ENCODE results near the gene PCNX2. TPM values are rescaled to one million over a fixed set of nuclear protein-coding genes. Genes with fewer than 3 reads are reported as not detected.

PCNX2 gene
- total and polyA plus RNA-seq, 4 donors, result 2.0 to 15.1 (median 6.4) TPM

DNA sequence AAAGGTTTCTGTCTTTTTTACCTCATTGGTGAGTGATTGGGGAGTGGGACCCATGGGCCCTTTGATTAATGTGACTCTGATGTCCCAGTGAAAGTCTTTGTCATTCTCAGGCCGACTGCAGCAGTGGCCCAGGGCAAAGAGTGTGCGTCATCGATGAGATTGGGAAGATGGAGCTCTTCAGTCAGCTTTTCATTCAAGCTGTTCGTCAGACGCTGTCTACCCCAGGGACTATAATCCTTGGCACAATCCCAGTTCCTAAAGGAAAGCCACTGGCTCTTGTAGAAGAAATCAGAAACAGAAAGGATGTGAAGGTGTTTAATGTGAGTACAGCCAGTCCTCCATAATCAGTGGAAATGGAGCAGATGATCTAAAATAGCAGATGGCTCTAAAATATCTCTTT is 325.7 kb downstream of the PCNX2 start:
- TF ChIP-seq, protein P1, sequence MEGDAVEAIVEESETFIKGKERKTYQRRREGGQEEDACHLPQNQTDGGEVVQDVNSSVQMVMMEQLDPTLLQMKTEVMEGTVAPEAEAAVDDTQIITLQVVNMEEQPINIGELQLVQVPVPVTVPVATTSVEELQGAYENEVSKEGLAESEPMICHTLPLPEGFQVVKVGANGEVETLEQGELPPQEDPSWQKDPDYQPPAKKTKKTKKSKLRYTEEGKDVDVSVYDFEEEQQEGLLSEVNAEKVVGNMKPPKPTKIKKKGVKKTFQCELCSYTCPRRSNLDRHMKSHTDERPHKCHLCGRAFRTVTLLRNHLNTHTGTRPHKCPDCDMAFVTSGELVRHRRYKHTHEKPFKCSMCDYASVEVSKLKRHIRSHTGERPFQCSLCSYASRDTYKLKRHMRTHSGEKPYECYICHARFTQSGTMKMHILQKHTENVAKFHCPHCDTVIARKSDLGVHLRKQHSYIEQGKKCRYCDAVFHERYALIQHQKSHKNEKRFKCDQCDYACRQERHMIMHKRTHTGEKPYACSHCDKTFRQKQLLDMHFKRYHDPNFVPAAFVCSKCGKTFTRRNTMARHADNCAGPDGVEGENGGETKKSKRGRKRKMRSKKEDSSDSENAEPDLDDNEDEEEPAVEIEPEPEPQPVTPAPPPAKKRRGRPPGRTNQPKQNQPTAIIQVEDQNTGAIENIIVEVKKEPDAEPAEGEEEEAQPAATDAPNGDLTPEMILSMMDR (IDR thresholded peaks at IDR 0.05; ENCODE audit: control extremely low read depth, extremely low read depth), result no peak
- 91 to 93% methylated on average over 5 of the region's 5 CpGs for WGBS, 2 donors
- Histone ChIP-seq H3K9ac (ENCODE audit: insufficient read depth in 1 of 2, low read length in 2 of 2) (no peak overlapping the region), H3K27me3 (ENCODE audit: control insufficient read depth in 3 of 3, insufficient read depth in 3 of 3, low read length in 2 of 3) (no peaks in the 10 kb centered on the region), H3K27ac (ENCODE audit: low read depth in 1 of 2, low read length in 1 of 2) (no peak overlapping the region), H3K4me1 (ENCODE audit: control insufficient read depth in 5 of 5, insufficient read depth in 5 of 5, low read length in 5 of 5) (peaks cover 0 to 4% (median 0%) of the 10 kb centered on the region in 5 donors), H3K4me3 (no peak overlapping the region), H3K9me3 (ENCODE audit: control insufficient read depth in 4 of 4, insufficient read depth in 3 of 4, low read length in 3 of 4) (peaks cover 0 to 8% (median 0%) of the 10 kb centered on the region in 4 donors), H3K36me3 (ENCODE audit: control insufficient read depth in 4 of 4, insufficient read depth in 4 of 4, low read length in 4 of 4) (peaks cover 14 to 42% (median 26%) of the 10 kb centered on the region in 4 donors)
- ATAC-seq (ENCODE audit: insufficient read depth, low FRiP score) (no peak), DNase-seq (no peak)

DNA sequence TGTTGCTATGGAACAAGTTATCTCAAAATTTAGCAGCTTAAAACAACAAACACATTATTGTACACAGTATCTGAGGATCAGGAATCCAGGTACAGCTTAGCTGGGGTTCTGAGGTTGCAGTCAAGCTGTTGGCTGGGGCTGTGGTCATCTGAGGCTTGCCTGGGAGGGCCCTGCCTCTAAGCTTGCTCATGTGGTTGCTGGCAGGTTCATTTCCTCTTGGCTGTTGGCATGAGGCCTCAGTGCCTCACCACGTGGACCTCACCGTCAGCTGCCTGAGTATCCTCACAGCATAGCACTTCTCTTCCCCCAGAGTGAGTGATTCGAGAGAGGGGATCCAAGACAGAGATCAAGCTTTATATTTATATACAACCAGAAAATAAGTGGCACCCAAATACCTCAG is 326.6 kb downstream of the PCNX2 start:
- no peak for DNase-seq
- H3K4me3 ChIP-seq, result no peak overlapping the region
- peaks cover 0 to 6% (median 4%) of the 10 kb centered on the region in 5 donors for H3K4me1 ChIP-seq (ENCODE audit: control insufficient read depth in 5 of 5, insufficient read depth in 5 of 5, low read length in 5 of 5)
- TF ChIP-seq, protein P1 (IDR thresholded peaks at IDR 0.05; ENCODE audit: control extremely low read depth, extremely low read depth), result no peak
- H3K9me3 ChIP-seq (ENCODE audit: control insufficient read depth in 4 of 4, insufficient read depth in 3 of 4, low read length in 3 of 4), result peaks cover 0 to 5% (median 0%) of the 10 kb centered on the region in 4 donors
- no peak for ATAC-seq (ENCODE audit: insufficient read depth, low FRiP score)
- 24 to 45% methylated on average over 3 of the region's 3 CpGs for WGBS, 2 donors
- H3K27ac ChIP-seq (ENCODE audit: low read depth in 1 of 2, low read length in 1 of 2), result no peak overlapping the region
- peaks cover 14 to 42% (median 24%) of the 10 kb centered on the region in 4 donors for H3K36me3 ChIP-seq (ENCODE audit: control insufficient read depth in 4 of 4, insufficient read depth in 4 of 4, low read length in 4 of 4)
- no peak overlapping the region for H3K9ac ChIP-seq (ENCODE audit: insufficient read depth in 1 of 2, low read length in 2 of 2)
- H3K27me3 ChIP-seq (ENCODE audit: control insufficient read depth in 3 of 3, insufficient read depth in 3 of 3, low read length in 2 of 3), result no peaks in the 10 kb centered on the region

DNA sequence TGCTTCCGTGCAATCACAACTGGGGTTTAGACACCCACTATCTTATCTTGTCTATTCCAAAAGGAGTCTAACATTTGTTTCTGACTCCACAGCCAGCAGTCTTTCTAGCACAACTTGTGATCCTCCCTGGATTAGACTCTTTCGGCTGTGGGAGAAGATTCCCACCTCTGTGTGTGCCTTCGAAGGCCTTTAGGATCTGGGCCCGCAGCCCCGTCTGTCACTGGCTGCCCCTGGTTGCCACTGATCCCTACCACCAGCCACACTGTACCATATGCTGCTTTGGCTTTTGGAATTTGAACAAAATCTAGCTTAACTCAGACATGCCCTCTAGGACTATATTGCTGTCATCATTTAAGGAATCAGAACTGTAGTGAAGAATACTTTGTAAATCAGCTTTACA is 327.1 kb downstream of the PCNX2 start:
- H3K9me3 ChIP-seq (ENCODE audit: control insufficient read depth in 4 of 4, insufficient read depth in 3 of 4, low read length in 3 of 4), result peaks cover 0 to 1% (median 0%) of the 10 kb centered on the region in 4 donors
- peaks cover 14 to 42% (median 21%) of the 10 kb centered on the region in 4 donors for H3K36me3 ChIP-seq (ENCODE audit: control insufficient read depth in 4 of 4, insufficient read depth in 4 of 4, low read length in 4 of 4)
- no peak overlapping the region for H3K4me3 ChIP-seq
- H3K27me3 ChIP-seq (ENCODE audit: control insufficient read depth in 3 of 3, insufficient read depth in 3 of 3, low read length in 2 of 3), result no peaks in the 10 kb centered on the region
- no peak overlapping the region for H3K27ac ChIP-seq (ENCODE audit: low read depth in 1 of 2, low read length in 1 of 2)
- no peak overlapping the region for H3K9ac ChIP-seq (ENCODE audit: insufficient read depth in 1 of 2, low read length in 2 of 2)
- TF ChIP-seq, protein P1 (IDR thresholded peaks at IDR 0.05; ENCODE audit: control extremely low read depth, extremely low read depth), result no peak
- WGBS, 2 donors, result 88 to 95% methylated on average over 5 of the region's 5 CpGs
- H3K4me1 ChIP-seq (ENCODE audit: control insufficient read depth in 5 of 5, insufficient read depth in 5 of 5, low read length in 5 of 5), result peaks cover 1 to 10% (median 9%) of the 10 kb centered on the region in 5 donors
- DNase-seq (no peak), ATAC-seq (ENCODE audit: insufficient read depth, low FRiP score) (no peak)

DNA sequence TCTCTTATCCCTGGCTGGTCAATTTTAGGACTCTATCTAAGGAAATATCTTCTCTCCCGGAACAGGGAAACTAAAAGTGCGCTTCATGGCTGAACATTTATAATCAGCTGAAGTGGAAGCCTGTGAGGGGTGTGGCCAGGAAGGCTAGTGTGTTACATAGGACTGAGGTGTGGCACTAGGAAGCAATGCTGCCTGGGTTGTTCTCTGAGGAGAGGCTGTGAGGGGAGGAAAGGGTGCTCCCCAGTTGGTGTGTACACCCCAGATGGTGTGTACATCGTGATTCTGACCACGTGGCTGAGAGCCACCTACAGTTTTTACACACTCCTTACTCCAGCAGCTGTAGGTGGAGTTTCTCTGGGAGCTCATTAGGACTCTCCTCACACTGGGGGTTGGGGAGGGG is 328.9 kb downstream of the PCNX2 start:
- peaks cover 4 to 23% (median 12%) of the 10 kb centered on the region in 5 donors for H3K4me1 ChIP-seq (ENCODE audit: control insufficient read depth in 5 of 5, insufficient read depth in 5 of 5, low read length in 5 of 5)
- peak overlapping the region in 1 of 2 donors; percentile 48 for H3K27ac ChIP-seq (ENCODE audit: low read depth in 1 of 2, low read length in 1 of 2)
- TF ChIP-seq, protein P1 (IDR thresholded peaks at IDR 0.05; ENCODE audit: control extremely low read depth, extremely low read depth), result no peak
- DNase-seq (no peak), ATAC-seq (ENCODE audit: insufficient read depth, low FRiP score) (peak; percentile 58)
- H3K27me3 ChIP-seq (ENCODE audit: control insufficient read depth in 3 of 3, insufficient read depth in 3 of 3, low read length in 2 of 3), result no peaks in the 10 kb centered on the region
- H3K4me3 ChIP-seq, result no peak overlapping the region
- H3K36me3 ChIP-seq (ENCODE audit: control insufficient read depth in 4 of 4, insufficient read depth in 4 of 4, low read length in 4 of 4), result peaks cover 4 to 31% (median 12%) of the 10 kb centered on the region in 4 donors
- H3K9me3 ChIP-seq (ENCODE audit: control insufficient read depth in 4 of 4, insufficient read depth in 3 of 4, low read length in 3 of 4), result no peaks in the 10 kb centered on the region
- 44 to 67% methylated on average over 4 of the region's 4 CpGs for WGBS, 2 donors
- no peak overlapping the region for H3K9ac ChIP-seq (ENCODE audit: insufficient read depth in 1 of 2, low read length in 2 of 2)
